Body of pancreas (tissue), 4 donors: ENCODE results near the gene FAM185A. TPM values are rescaled to one million over a fixed set of nuclear protein-coding genes. Genes with fewer than 3 reads are reported as not detected.

Experiments
- ATAC-seq: fragments of 150-250 bp; one replicate; pipeline ENCODE4 v1.9.1; 2016
- DNase-seq, 4 donors: peaks; one replicate each; pipeline ENCODE4 v3.0.0-alpha.2; 2019
- H3K27ac ChIP-seq, 4 donors: fragments of 200-600 bp; sonication (generic); 1 replicate in 3 of 4; 2 replicates in 1 of 4; pipeline versions ENCODE4 v1.5.1 to v1.6.1; 2016 to 2019; ENCODE audit warnings: mild to moderate bottlenecking in 1 of 4, mixed read lengths in 1 of 4, moderate library complexity in 1 of 4
- H3K27me3 ChIP-seq, 2 donors: fragments of 200-600 bp; sonication (generic); one replicate each; pipeline ENCODE4 v1.6.0; 2016; ENCODE audit warnings: mild to moderate bottlenecking in 1 of 2
- H3K36me3 ChIP-seq, 2 donors: fragments of 200-600 bp; sonication (generic); replicated peaks in 1 of 2; 2 replicates each; pipeline ENCODE4 v1.5.1; 2016; ENCODE audit warnings: low read depth in 2 of 2; ENCODE audit not compliant: insufficient read depth in 1 of 2
- H3K4me1 ChIP-seq: fragments of 200-600 bp; sonication (generic); one replicate; pipeline ENCODE4 v1.6.0; 2016
- H3K4me3 ChIP-seq, 2 donors: fragments of 200-600 bp; sonication (generic); 1 replicate in 1 of 2; 2 replicates in 1 of 2; pipeline ENCODE4 v1.5.1; 2016 to 2019
- H3K9me3 ChIP-seq, 3 donors: fragments of 200-600 bp; sonication (generic); 1 replicate in 2 of 3; 2 replicates in 1 of 3; pipeline ENCODE4 v1.5.1; 2016
- CTCF ChIP-seq, 7 experiments: fragments of 450-650 bp in 4 of 7; fragments of 200-600 bp in 3 of 7; sonication (generic) in 3 of 7; IDR thresholded peaks; one replicate each; pipeline ENCODE4 v1.5.1; 2016 to 2019; ENCODE audit warnings: antibody characterized with exemption in 7 of 7
- POLR2A ChIP-seq, 3 donors: fragments of 450-650 bp; IDR thresholded peaks; one replicate each; pipeline ENCODE4 v1.6.1; 2016; ENCODE audit warnings: antibody characterized with exemption in 3 of 3, mild to moderate bottlenecking in 2 of 3
- WGBS, 2 donors: methylation state at CpG; one replicate each; pipeline ENCODE4 v1.1.5; 2017; 5-methylcytosine and 5-hydroxymethylcytosine counted together
- intact Hi-C: fragments of 100-400 bp; cut with DNase I; formaldehyde crosslinking; loops from one replicate; pipeline ENCODE4 v1.15.1; 2023
- total RNA-seq, 2 donors: library from RNA; depleted of rRNA; stranded (reverse); fragments of >200 nt; gene quantifications; one replicate each; pipeline ENCODE4 v1.1.0, GENCODE V29; 2016

FAM185A gene
- total RNA-seq, 2 donors from 2014 or later, result 19.7 to 21.4 TPM

GRCh38 chr7:102840404-102840803 lies 91.6 kb downstream of the FAM185A start:
- WGBS, 2 donors, result 90 to 96% methylated on average over 3 of the region's 3 CpGs
- H3K9me3 ChIP-seq, result no peaks in the 10 kb centered on the region
- no peak for TF ChIP-seq POLR2A (IDR thresholded peaks at IDR 0.05)
- TF ChIP-seq CTCF (IDR thresholded peaks at IDR 0.05), result no peak
- no peaks in the 10 kb centered on the region for H3K36me3 ChIP-seq
- no peaks in the 10 kb centered on the region for H3K27me3 ChIP-seq
- intact Hi-C loops, result no loop called here
- no peak for DNase-seq
- peaks cover 8% of the 10 kb centered on the region for H3K4me1 ChIP-seq
- H3K4me3 ChIP-seq, result no peak overlapping the region
- no peak overlapping the region for H3K27ac ChIP-seq
- ATAC-seq, result no peak

GRCh38 chr7:102841290-102841689 lies 92.5 kb downstream of the FAM185A start:
- no peak for DNase-seq
- ATAC-seq, result no peak
- Histone ChIP-seq H3K36me3 (no peaks in the 10 kb centered on the region), H3K27me3 (no peaks in the 10 kb centered on the region), H3K27ac (peak overlapping the region in 2 of 4 donors; percentile 27 to 49), H3K4me3 (no peak overlapping the region), H3K4me1 (peaks cover 8% of the 10 kb centered on the region), H3K9me3 (no peaks in the 10 kb centered on the region)
- 75 to 84% methylated on average over 2 of the region's 2 CpGs for WGBS, 2 donors
- no peak for TF ChIP-seq POLR2A (IDR thresholded peaks at IDR 0.05)
- TF ChIP-seq CTCF (IDR thresholded peaks at IDR 0.05), result no peak
- intact Hi-C loops, result no loop called here

- TF ChIP-seq CTCF (IDR thresholded peaks at IDR 0.05) (no peak), POLR2A (IDR thresholded peaks at IDR 0.05) (peak in 1 of 3 donors; percentile 2)
- peak; percentile 88 for ATAC-seq
- H3K9me3 ChIP-seq, result no peaks in the 10 kb centered on the region
- peaks cover 8% of the 10 kb centered on the region for H3K4me1 ChIP-seq
- peak overlapping the region in 3 of 4 donors; percentile 14 to 66 (median 66) for H3K27ac ChIP-seq
- intact Hi-C loops, result no loop called here
- DNase-seq, result peak in 3 of 4 donors; percentile 15 to 46 (median 30)
- no peak overlapping the region for H3K4me3 ChIP-seq
- H3K36me3 ChIP-seq, result no peaks in the 10 kb centered on the region
- H3K27me3 ChIP-seq, result no peaks in the 10 kb centered on the region
These were observed 93.5 kb downstream of the FAM185A start for GRCh38 chr7:102842284-102842683.

GRCh38 chr7:102843850-102844249 lies 95.1 kb downstream of the FAM185A start:
- H3K27me3 ChIP-seq, result no peaks in the 10 kb centered on the region
- TF ChIP-seq CTCF (IDR thresholded peaks at IDR 0.05) (no peak), POLR2A (IDR thresholded peaks at IDR 0.05) (no peak)
- WGBS, 2 donors, result 83 to 93% methylated on average over 3 of the region's 3 CpGs
- intact Hi-C loops, result no loop called here
- no peak overlapping the region for H3K4me3 ChIP-seq
- DNase-seq, result no peak
- no peaks in the 10 kb centered on the region for H3K9me3 ChIP-seq
- H3K36me3 ChIP-seq, result no peaks in the 10 kb centered on the region
- no peak for ATAC-seq
- H3K27ac ChIP-seq, result no peak overlapping the region
- peaks cover 8% of the 10 kb centered on the region for H3K4me1 ChIP-seq

GRCh38 chr7:102845346-102845745 lies 96.5 kb downstream of the FAM185A start:
- WGBS, 2 donors, result 89 to 90% methylated on average over 2 of the region's 2 CpGs
- no peaks in the 10 kb centered on the region for H3K9me3 ChIP-seq
- DNase-seq (no peak), ATAC-seq (no peak)
- intact Hi-C loops, result no loop called here
- H3K4me1 ChIP-seq, result peaks cover 8% of the 10 kb centered on the region
- H3K27me3 ChIP-seq, result no peaks in the 10 kb centered on the region
- H3K27ac ChIP-seq, result no peak overlapping the region
- H3K36me3 ChIP-seq, result no peaks in the 10 kb centered on the region
- TF ChIP-seq CTCF (IDR thresholded peaks at IDR 0.05) (no peak), POLR2A (IDR thresholded peaks at IDR 0.05) (no peak)
- no peak overlapping the region for H3K4me3 ChIP-seq
